OCI-LY3 (cell line): ENCODE results near the gene MYO7A.

Experiments used
- CTCF ChIP-seq: fragments of 200-600, 300-600 bp; sonication (generic); IDR thresholded peaks from 2 replicates; pipeline ENCODE4 v1.5.1; 2014; ENCODE audit warnings: antibody characterized with exemption, low read length, low read depth
- EZH2phosphoT487 ChIP-seq: fragments of 200-600 bp; shearing (Covaris generic); IDR thresholded peaks from 2 replicates; pipeline ENCODE4 v1.6.1; 2018; ENCODE audit warnings: antibody characterized with exemption, mixed run types, low read depth

- no peak for TF ChIP-seq EZH2phosphoT487
- TF ChIP-seq CTCF: no peak
Observed at GRCh38 chr11:77167791-77168190, 39.7 kb downstream of the MYO7A start.
